HG02981 (cell line): ENCODE measurements around the gene IKBKG.
"Not testable (repeated sequence)": the region's sequence is repeated elsewhere in the genome, so short reads cannot be mapped to it uniquely, and the experiment has no call there.

Experiments used
- ATAC-seq: cut with Tn5 transposase; IDR thresholded peaks from one replicate; pipeline ENCODE4 v1.9.1; 2021; ENCODE audit warnings: mild to moderate bottlenecking, moderate library complexity; ENCODE audit not compliant: unreplicated experiment

The IKBKG gene

DNA sequence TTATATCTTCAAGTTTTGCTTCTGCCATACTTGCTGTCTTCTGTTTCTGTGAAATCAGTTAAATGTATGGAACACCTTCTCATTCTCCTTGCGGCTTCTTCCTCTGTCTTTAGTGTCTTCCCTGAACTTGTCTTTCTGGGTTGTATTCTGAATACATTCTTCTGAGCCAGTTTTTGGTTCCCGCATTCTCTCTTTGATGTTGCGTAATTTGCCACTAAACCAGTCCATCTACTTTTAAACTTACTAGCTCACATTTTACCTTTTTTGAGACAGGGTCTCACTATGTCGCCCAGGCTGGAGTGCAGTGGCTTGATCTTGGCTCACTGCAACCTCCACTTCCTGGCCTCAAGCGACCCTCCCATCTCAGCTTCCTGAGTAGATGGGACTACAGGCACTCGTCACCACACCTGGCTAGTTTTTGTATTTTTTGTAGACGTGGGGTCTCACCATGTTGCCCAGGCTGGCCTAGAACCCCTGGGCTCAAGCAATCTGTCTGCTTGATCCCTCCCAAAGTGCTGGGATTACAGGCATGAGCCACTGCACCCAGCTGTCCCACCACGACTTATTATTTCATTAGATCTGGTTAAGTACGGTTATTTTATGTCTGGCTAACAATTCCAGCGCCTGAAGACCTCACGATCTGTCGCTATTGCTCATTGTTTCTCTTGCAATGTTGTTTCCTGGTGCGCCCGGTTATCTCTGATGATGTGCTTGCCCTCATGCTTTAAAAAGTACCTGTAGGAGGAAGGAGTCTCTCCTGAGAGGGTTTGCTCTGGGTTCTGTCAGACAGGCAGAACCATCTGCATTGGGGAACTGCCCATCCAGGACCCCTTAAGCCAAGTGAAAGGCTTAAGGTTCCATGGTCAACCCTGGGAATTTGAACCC is 21.6 kb upstream of the IKBKG start:
- ATAC-seq, result no peak

DNA sequence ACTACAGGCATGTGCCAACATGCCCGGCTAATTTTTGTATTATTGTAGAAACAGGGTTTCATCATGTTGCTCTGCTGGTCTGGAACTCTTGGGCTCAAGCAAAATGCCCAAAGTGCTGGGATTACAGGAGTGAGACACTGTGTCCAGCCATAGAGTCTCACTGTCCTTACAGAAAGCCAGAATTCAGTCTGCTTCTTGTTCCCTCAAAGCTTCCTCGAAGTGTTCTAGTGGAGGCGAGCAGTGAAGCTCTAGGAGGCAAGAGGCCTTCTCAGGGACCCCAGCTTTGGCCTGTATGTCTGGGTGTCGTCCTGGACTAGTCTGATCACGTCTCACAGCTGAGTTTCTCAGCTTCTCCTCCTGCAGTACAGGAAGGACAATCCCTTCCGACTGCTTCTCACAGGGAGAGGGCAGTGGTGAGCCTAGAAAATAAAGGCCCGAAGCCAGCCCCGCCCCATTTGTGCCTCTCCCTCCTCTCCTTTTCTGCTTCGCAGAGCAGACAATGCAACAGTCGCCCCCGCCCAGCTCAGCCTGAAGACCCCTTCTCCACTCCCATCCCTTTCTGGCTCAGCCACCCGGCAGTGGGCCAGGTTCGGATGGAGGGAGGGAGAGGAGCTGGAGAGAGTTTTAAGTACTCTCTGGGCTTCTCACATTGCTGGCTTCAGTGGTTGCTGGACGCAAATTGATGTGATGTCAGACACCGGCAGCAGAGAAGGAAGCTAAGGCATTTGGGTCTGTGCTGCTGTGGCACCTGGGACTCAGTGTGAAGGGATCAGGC is 20.3 kb upstream of the IKBKG start:
- ATAC-seq, result no peak

DNA sequence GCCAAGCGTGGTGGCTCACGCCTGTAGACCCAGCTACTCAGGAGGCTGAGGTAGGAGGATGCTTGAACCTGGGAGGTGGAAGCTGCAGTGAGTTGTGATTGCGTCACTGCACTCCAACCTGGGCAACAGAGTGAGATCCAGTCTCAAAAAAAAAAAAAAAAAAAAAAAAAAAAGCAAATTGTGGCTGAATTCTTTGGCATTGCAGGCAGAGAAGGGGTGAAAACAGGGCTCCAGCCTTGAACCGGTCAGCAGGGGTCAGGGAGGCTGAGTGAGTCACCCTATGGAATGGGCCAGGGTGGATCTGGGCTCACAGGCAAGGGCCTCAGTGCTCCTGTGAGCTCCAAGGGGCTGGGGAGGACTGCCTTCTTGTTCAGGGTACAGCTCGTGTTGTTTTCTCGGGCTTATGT is 18.2 kb upstream of the IKBKG start:
- ATAC-seq, result no peak

GRCh38 chrX:154530286-154530685 is 17.1 kb upstream of the IKBKG start:
- no peak for ATAC-seq

- no peak for ATAC-seq
Measured at GRCh38 chrX:154531626-154532025, 15.8 kb upstream of the IKBKG start.

GRCh38 chrX:154532690-154533089 is 14.7 kb upstream of the IKBKG start:
- no peak for ATAC-seq

DNA sequence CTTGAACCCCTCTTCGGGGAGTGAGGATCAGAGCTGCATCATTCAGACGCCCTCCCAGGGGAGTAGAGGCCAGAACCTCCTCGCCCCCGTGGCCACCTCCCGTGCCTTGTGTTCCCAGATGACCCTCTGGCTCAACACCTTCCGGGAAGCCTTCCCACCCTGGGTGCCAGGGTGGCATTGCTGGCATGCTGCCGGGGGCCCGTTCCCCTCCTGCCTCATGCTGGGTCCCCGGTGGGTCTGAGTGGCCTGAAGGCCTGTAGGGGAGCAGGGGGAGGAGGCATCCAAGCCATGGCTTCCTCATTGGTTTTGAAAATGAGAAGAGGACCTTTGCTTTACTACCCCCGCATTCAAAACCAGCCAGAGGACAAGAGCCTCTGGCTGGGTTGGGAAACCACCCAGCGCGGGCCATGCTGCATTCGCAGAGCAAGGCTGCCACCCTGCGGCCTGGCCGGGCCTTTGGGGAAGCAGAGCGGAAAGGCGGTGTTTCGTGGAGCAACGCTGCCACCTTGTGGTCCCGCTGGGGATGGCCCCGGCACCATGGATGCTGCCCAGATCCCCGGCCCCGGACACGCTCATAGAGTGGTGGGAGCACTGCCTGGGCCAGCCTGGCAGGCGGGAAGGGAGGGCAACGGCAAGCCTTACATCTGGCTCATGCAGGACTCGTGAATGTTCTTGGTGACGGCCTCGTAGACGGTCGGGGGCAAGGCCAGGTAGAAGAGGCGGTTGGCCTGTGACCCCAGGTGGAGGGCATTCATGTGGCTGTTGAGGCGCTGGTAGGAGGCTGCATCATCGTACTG is 12.7 kb upstream of the IKBKG start:
- ATAC-seq, result peak; percentile 91

- ATAC-seq, result no peak
Measured at GRCh38 chrX:154535892-154536291, 11.5 kb upstream of the IKBKG start.

DNA sequence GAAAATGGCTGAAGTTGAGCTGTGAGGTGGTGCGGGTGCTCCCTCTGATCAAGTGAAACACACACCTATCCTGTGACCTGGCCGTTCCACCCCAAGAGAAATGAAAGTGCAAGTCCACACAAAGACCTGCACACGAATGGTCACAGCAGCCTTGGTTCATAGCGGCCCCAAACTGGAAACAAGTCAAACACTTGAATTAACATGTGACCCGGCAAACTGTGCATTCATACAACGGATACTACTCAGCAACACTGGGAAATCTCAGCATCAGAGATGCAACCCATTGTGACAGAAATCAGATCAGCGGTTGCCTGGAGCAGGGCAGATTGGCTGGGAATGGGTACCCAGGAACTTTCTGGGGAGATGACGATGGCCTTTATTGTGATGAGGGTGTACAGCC is 8.3 kb upstream of the IKBKG start:
- ATAC-seq, result no peak

- not testable (repeated sequence) for ATAC-seq
Measured at GRCh38 chrX:154540365-154540764, 7.1 kb upstream of the IKBKG start.

DNA sequence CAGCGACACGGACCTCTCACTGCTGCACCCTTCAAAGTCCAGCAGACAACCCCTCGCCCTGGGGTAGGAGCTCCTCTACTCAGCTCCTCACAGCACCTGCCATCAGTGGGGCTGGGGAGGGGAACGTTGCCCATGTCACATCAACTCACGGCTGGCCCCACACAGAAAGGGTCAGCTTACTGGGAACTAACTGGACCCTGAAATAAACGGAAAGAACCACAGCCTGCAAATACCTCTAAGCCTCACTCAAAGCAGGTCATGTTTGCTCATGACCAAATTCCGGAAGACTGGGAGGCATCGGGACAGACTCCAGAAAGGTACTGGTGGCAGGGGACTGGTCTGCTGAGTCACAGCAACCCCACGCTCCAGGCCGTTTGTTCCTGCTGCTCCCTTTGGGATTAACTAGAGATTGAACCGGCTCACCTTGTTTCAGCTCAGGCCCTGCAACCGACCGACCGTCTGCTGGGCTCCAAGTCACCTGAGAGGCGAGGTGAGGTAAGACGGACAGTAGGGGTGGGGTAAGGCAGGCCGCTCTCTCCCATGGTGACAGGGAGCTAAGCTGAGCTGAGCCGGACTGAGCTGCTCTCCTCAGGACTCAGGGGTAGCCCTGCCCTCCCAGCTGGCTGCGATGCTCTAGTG is 6.4 kb upstream of the IKBKG start:
- ATAC-seq, result no peak

- ATAC-seq, result no peak
Measured at GRCh38 chrX:154541589-154541895, 5.9 kb upstream of the IKBKG start.

GRCh38 chrX:154541896-154542722 is 5.3 kb upstream of the IKBKG start:
- no peak for ATAC-seq

- no peak for ATAC-seq
Measured at GRCh38 chrX:154542723-154543424, 4.5 kb upstream of the IKBKG start.

DNA sequence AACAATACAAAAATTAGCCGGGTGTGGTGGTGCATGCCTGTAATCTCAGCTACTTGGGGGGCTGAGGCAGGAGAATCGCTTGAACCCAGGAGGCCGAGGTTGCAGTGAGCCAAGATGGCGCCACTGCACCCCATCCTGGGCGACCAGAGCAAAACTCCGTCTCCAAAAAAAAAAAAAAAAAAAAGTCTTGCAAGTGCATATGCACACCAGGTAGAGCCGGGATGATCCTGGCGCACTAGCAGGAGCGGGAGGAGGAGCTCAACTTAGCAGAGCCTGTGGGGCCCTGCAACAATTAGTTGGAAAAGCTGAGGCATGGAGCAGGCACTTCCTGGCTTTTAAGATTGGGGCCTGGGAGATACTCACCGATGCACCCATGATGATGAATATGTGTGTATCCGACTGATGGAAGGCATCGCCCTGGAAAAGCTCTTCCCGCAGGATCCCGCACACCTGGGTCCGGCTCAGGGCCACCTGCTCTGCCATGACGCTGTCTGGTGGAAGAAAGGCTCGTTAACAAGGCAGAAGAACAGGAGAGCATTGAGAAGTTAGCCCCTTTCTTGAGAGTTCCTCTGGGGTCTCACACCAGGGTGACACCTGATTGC is 1.6 kb upstream of the IKBKG start:
- no peak for ATAC-seq

- peak; percentile 38 for ATAC-seq
Measured at GRCh38 chrX:154546354-154547244, 821 bp upstream of the IKBKG start, which contains the start of gene G6PD. TSS of gene G6PD (minus strand) at chrX:154546846. CDS start at chrX:154546155, 691 bp downstream.

DNA sequence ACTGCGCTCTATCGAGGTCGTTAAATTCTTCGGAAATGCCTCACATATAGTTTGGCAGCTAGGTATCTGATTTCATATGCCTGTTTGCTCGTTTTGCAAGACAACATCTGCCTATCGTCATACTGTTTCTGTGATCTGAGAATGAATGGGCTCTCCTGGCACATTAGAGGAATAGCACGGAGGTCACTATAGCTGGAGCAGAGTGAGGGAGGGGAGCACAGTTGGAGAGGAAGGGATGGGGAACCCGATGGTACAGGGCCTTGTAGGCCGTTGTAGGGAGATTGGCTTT is 552 bp downstream of the IKBKG start:
- ATAC-seq, result no peak

DNA sequence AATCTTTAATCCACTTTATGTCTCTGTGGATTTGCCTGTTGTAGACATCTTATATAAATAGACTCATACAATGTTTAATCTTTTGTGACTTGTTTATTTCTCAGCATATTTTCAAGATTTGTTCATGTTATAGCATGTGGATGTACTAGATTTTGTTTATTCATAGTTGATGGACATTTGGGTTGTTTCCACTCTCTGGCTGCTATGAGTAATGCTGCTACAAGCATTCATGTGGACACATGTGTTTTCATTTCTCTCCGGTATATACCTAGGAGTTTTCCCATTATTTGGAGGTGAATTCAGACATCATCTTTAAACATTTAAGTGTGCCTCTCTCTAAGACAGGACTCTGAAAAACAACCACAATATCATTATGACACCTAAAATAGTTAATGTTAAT is 2.3 kb downstream of the IKBKG start:
- no peak for ATAC-seq
